AG09309 (cell line): Measurements from ENCODE around the gene LCE3C.

ENCODE experiments used
- DNase-seq: peaks from one replicate; pipeline ENCODE4 v3.0.0-alpha.2; 2010; ENCODE audit warnings: low read depth
- H3K4me3 ChIP-seq: 2 replicates; pipeline ENCODE4 v1.5.1; 2011; ENCODE audit warnings: mild to moderate bottlenecking, low read depth, low read length, moderate library complexity; ENCODE audit not compliant: control insufficient read depth
- TF ChIP-seq, protein P1 (sequence below): IDR thresholded peaks from 2 replicates; pipeline ENCODE4 v1.5.1; 2011; ENCODE audit warnings: mild to moderate bottlenecking, low read depth, low read length, inconsistent platforms; ENCODE audit not compliant: insufficient read depth, control insufficient read depth; ENCODE audit errors: missing control alignments

The LCE3C gene

DNA sequence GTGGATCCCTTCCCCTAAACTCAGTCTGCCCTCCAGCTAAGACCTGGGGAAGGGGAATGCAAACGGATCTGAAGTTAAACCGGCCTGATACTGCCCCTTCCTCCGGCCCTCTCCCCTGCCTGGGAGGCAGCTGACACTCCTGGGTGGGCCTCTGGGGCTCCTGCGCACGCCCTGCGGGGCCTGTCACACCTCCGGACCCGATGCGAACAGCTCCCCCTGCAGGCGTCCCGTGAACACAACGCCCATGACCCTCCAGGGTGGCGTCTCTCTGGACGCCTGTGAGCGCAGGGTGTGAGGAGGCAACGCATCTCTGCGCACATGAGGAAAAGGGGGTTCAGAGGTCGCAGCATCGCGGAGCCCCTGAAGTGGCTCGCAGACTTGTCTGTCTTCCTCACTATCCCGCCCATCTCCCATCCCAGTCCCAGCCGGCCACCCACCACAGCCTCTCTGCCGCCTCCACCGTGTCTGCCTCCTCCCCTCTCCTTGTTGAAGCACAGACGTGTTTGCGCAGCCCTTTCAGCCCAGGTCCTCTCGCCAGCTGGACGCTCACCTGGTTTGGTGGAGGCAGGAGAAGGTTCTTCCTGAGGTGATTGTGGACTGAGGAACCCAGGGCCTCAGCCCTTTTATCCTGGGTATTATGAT lies 23.3 kb downstream of the LCE3C start:
- DNase-seq = no peak
- TF ChIP-seq, protein P1, sequence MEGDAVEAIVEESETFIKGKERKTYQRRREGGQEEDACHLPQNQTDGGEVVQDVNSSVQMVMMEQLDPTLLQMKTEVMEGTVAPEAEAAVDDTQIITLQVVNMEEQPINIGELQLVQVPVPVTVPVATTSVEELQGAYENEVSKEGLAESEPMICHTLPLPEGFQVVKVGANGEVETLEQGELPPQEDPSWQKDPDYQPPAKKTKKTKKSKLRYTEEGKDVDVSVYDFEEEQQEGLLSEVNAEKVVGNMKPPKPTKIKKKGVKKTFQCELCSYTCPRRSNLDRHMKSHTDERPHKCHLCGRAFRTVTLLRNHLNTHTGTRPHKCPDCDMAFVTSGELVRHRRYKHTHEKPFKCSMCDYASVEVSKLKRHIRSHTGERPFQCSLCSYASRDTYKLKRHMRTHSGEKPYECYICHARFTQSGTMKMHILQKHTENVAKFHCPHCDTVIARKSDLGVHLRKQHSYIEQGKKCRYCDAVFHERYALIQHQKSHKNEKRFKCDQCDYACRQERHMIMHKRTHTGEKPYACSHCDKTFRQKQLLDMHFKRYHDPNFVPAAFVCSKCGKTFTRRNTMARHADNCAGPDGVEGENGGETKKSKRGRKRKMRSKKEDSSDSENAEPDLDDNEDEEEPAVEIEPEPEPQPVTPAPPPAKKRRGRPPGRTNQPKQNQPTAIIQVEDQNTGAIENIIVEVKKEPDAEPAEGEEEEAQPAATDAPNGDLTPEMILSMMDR = peak; percentile 4

DNA sequence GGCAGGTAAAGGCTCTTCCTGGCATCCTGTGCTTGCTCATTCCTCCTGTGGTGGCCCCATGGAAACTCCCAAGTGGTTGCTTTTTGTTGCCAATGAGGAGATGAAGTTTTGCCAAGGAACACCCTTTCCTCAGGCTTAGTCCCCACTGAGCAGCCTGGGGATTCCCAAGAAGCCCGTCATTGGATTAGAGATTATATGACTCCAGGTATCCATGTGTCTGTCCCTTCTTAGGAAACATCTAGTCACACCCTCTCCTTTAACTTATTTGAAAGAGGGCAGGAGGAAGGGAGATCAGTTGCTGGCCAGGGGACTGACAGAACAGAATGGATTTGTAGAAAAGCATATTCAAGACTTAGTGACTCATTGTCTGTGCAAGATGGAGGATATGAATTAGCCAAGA lies 26.7 kb downstream of the LCE3C start:
- DNase-seq = no peak
- no peak overlapping the region for H3K4me3 ChIP-seq
- TF ChIP-seq, protein P1 = no peak

More for the DNA sequence above, 23.3 kb downstream of the LCE3C start:
- no peak overlapping the region for H3K4me3 ChIP-seq

DNA sequence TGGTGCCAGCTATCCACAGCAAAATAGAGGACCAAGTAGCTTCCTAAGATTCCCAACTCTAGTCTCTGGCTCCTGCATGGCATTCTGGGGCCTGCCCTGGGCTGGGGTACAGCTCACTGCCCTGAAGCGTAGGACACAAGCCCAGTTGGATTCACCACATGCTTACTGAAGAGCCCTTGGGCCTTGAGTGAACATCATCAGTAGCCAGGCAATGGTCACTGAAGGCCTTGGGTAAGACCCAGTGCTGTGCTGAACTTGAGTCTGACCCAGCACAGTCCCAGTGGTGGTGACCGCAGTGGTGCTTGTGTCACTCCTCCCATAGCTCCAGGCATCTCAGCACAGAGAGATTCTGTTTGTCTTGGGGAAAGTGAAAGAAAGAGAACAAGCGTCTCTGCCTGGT lies 30.6 kb downstream of the LCE3C start:
- TF ChIP-seq, protein P1 = no peak
- DNase-seq = no peak
- H3K4me3 ChIP-seq = no peak overlapping the region

DNA sequence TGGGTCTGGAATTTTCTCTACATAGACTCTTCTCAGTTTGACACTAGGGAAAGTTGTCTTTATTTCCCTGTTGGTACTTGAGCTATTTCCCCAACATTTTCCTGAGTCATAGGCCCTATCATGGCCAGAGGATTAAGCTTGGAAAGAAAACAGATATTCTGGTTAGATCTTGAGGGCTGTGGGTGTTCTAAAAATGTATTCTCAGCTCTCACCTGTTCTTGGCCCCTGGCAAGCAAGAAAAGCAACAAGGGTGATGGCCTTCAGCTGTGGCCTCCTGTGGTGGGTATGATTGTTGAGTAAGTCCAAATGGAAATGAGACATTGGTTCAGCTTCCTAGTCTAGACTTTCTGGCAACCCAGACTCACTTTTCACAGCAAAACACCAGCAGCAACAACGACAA lies 40.3 kb downstream of the LCE3C start:
- TF ChIP-seq, protein P1 = no peak
- H3K4me3 ChIP-seq = no peak overlapping the region
- DNase-seq = no peak

DNA sequence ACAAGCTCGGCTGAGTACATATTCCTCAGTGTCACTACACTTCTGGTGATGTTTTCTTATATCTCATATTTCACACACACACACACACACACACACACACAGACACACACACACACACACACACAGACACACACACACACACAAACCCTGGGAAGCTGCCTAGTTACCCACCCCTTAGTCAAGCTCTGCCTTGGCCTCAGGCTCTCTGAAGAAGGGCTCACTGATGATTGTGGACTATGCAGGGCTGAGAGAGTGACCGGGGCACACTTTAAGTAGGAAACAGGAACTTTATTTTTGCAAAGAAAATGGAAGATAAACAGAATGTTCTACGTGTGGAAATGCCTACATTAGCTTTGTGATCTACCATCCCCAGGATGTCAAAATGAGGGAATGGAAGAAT lies 43.9 kb downstream of the LCE3C start:
- TF ChIP-seq, protein P1 = no peak
- no peak for DNase-seq
- no peak overlapping the region for H3K4me3 ChIP-seq

DNA sequence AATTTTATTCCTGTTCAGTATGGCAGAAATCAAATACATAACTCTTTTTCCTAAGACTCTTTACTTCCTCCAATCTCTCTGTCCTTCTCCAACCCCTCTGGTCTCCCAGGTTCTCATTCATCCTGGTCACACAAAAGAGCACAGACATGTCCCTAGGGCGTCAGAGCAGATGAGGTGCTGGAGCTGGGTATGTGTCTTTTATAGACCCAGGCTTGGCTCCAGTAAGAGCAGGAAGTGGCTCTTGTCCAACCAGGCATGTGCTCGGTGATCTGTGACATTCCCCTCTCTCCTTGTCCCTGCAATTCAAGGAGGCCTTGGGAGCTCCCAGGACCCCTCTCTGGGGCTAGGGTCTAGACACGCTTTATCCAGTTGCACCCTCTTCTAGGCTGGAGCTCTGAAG lies 45.1 kb downstream of the LCE3C start:
- TF ChIP-seq, protein P1 = no peak
- no peak overlapping the region for H3K4me3 ChIP-seq
- no peak for DNase-seq
